OCI-LY3 (cell line): ENCODE data around the gene EYS.

Experiments
- H2AFZ ChIP-seq: fragments of 200-600, 300-600 bp; shearing (Covaris generic); 2 replicates; pipeline ENCODE4 v1.6.0; 2014; ENCODE audit warnings: antibody characterized with exemption, low read depth, low read length
- H3K27ac ChIP-seq: fragments of 200-600, 300-600 bp; sonication (generic); 2 replicates; pipeline ENCODE4 v1.5.1; 2014; ENCODE audit warnings: mild to moderate bottlenecking, low read length, moderate library complexity, mixed read lengths
- H3K27me3 ChIP-seq: fragments of 200-600, 300-600 bp; sonication (generic); 2 replicates; pipeline ENCODE4 v1.6.1; 2014; ENCODE audit warnings: low read depth, low read length, mixed read lengths
- H3K36me3 ChIP-seq: fragments of 200-600, 300-600 bp; sonication (generic); replicated peaks from 2 replicates; pipeline ENCODE3; 2014; ENCODE audit warnings: low read depth, low read length, mixed read lengths
- H3K4me1 ChIP-seq: fragments of 300-600, 200-600 bp; sonication (generic); 2 replicates; pipeline ENCODE4 v1.6.1; 2014; ENCODE audit warnings: low read length, mixed read lengths
- H3K4me2 ChIP-seq: fragments of 200-600, 300-600 bp; sonication (generic); 2 replicates; pipeline ENCODE4 v1.6.1; 2014; ENCODE audit warnings: low read length, mixed read lengths
- H3K4me3 ChIP-seq: fragments of 300-600, 200-600 bp; sonication (generic); 2 replicates; pipeline ENCODE4 v1.5.1; 2014; ENCODE audit warnings: antibody characterized with exemption, mild to moderate bottlenecking, low read length, moderate library complexity
- H3K79me2 ChIP-seq: fragments of 300-600, 200-600 bp; shearing (Covaris generic); 2 replicates; pipeline ENCODE4 v1.6.1; 2014; ENCODE audit warnings: mild to moderate bottlenecking, low read length, mixed read lengths
- H3K9ac ChIP-seq: fragments of 300-600, 200-600 bp; shearing (Covaris generic); 2 replicates; pipeline ENCODE4 v1.6.0; 2014; ENCODE audit warnings: mild to moderate bottlenecking, low read length, moderate library complexity
- H3K9me3 ChIP-seq: fragments of 200-600, 300-600 bp; shearing (Covaris generic); 2 replicates; pipeline ENCODE4 v1.6.1; 2014; ENCODE audit warnings: low read length, mixed read lengths; ENCODE audit not compliant: insufficient read depth
- H4K20me1 ChIP-seq: fragments of 200-600, 300-600 bp; sonication (generic); 2 replicates; pipeline ENCODE4 v1.6.1; 2016; ENCODE audit warnings: low read length, mixed read lengths; ENCODE audit not compliant: insufficient read depth
- CTCF ChIP-seq: fragments of 200-600, 300-600 bp; sonication (generic); IDR thresholded peaks from 2 replicates; pipeline ENCODE4 v1.5.1; 2014; ENCODE audit warnings: antibody characterized with exemption, low read length, low read depth
- EZH2phosphoT487 ChIP-seq: fragments of 200-600 bp; shearing (Covaris generic); IDR thresholded peaks from 2 replicates; pipeline ENCODE4 v1.6.1; 2018; ENCODE audit warnings: antibody characterized with exemption, mixed run types, low read depth

Gene EYS

GRCh38 chr6:63904650-63905248, 1802.3 kb downstream of the EYS start:
- H2AFZ ChIP-seq: no peak overlapping the region
- TF ChIP-seq CTCF (no peak), EZH2phosphoT487 (no peak)
- no peak overlapping the region for H3K4me3 ChIP-seq
- no peaks in the 10 kb centered on the region for H4K20me1 ChIP-seq
- H3K27ac ChIP-seq: no peak overlapping the region
- no peaks in the 10 kb centered on the region for H3K79me2 ChIP-seq
- H3K27me3 ChIP-seq: no peaks in the 10 kb centered on the region
- H3K36me3 ChIP-seq: no peaks in the 10 kb centered on the region
- no peak overlapping the region for H3K4me2 ChIP-seq
- no peaks in the 10 kb centered on the region for H3K9me3 ChIP-seq
- H3K9ac ChIP-seq: no peak overlapping the region
- no peaks in the 10 kb centered on the region for H3K4me1 ChIP-seq

- H3K4me1 ChIP-seq: no peaks in the 10 kb centered on the region
- TF ChIP-seq EZH2phosphoT487 (no peak), CTCF (no peak)
- no peaks in the 10 kb centered on the region for H3K27me3 ChIP-seq
- H3K36me3 ChIP-seq: no peaks in the 10 kb centered on the region
- H4K20me1 ChIP-seq: no peaks in the 10 kb centered on the region
- H3K9ac ChIP-seq: no peak overlapping the region
- H3K9me3 ChIP-seq: no peaks in the 10 kb centered on the region
- H3K27ac ChIP-seq: no peak overlapping the region
- no peak overlapping the region for H3K4me2 ChIP-seq
- H3K79me2 ChIP-seq: no peaks in the 10 kb centered on the region
- no peak overlapping the region for H2AFZ ChIP-seq
- H3K4me3 ChIP-seq: no peak overlapping the region
Observed at GRCh38 chr6:63899550-63899949, 1807.5 kb downstream of the EYS start.

- no peaks in the 10 kb centered on the region for H3K27me3 ChIP-seq
- TF ChIP-seq EZH2phosphoT487: no peak
- no peak for TF ChIP-seq CTCF
Observed at GRCh38 chr6:63897952-63898351, 1809.1 kb downstream of the EYS start.

GRCh38 chr6:63897459-63897858, 1809.6 kb downstream of the EYS start:
- no peaks in the 10 kb centered on the region for H3K27me3 ChIP-seq
- no peak overlapping the region for H3K4me3 ChIP-seq
- H3K4me2 ChIP-seq: no peak overlapping the region
- no peak overlapping the region for H2AFZ ChIP-seq
- H3K4me1 ChIP-seq: no peaks in the 10 kb centered on the region
- no peaks in the 10 kb centered on the region for H3K36me3 ChIP-seq
- H3K27ac ChIP-seq: no peak overlapping the region
- TF ChIP-seq EZH2phosphoT487 (no peak), CTCF (no peak)
- no peaks in the 10 kb centered on the region for H4K20me1 ChIP-seq
- H3K9ac ChIP-seq: no peak overlapping the region
- H3K79me2 ChIP-seq: no peaks in the 10 kb centered on the region
- H3K9me3 ChIP-seq: no peaks in the 10 kb centered on the region

More at GRCh38 chr6:63897952-63898351, 1809.1 kb downstream of the EYS start:
- no peaks in the 10 kb centered on the region for H3K4me1 ChIP-seq
- H3K4me2 ChIP-seq: no peak overlapping the region
- H2AFZ ChIP-seq: no peak overlapping the region
- no peak overlapping the region for H3K9ac ChIP-seq
- H3K79me2 ChIP-seq: no peaks in the 10 kb centered on the region
- no peak overlapping the region for H3K27ac ChIP-seq
- H4K20me1 ChIP-seq: no peaks in the 10 kb centered on the region
- H3K9me3 ChIP-seq: no peaks in the 10 kb centered on the region
- H3K36me3 ChIP-seq: no peaks in the 10 kb centered on the region
- no peak overlapping the region for H3K4me3 ChIP-seq
